ENCODE results near the gene SFMBT1.

DNA sequence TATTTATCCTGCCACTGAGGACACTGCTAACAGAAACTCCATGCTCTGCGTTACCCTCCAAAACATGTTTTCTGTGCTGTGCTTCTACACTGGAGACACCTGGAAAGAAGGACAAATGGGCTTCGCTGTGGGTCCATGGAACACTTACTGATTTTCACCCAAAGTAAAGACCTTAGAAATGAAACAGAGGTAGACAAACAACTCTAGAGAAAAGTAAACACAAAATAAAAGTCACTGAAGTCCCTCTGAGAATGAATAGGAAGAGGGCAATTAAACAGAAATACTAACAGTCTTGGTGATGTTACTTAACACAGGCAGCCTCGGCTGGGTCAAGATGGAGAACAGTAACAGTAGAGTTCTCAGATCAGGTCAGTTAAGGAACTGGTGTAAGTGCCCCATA, 141.9 kb downstream of the SFMBT1 start:
- TF ChIP-seq POLR2A (IDR thresholded peaks at IDR 0.05) = no peak
- TF ChIP-seq, protein P1, sequence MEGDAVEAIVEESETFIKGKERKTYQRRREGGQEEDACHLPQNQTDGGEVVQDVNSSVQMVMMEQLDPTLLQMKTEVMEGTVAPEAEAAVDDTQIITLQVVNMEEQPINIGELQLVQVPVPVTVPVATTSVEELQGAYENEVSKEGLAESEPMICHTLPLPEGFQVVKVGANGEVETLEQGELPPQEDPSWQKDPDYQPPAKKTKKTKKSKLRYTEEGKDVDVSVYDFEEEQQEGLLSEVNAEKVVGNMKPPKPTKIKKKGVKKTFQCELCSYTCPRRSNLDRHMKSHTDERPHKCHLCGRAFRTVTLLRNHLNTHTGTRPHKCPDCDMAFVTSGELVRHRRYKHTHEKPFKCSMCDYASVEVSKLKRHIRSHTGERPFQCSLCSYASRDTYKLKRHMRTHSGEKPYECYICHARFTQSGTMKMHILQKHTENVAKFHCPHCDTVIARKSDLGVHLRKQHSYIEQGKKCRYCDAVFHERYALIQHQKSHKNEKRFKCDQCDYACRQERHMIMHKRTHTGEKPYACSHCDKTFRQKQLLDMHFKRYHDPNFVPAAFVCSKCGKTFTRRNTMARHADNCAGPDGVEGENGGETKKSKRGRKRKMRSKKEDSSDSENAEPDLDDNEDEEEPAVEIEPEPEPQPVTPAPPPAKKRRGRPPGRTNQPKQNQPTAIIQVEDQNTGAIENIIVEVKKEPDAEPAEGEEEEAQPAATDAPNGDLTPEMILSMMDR (IDR thresholded peaks at IDR 0.05) = no peak
